SK-N-SH (cell line): ENCODE data around the gene FAM227B. TPM values are rescaled to one million over a fixed set of nuclear protein-coding genes. Genes with fewer than 3 reads are reported as not detected.
A peak's percentile ranks its signal among the peaks of the same experiment; 100 is the strongest.

Experiments
- CTCF ChIA-PET: fragments of 300-600, 350-600 bp; formaldehyde crosslinking; extraction: SDS; loops from one replicate; lab custom pipeline; 2021; lab: Yijun Ruan, JAX
- POLR2A ChIA-PET: fragments of 350-600 bp; sonication (Branson Sonifier 250); formaldehyde crosslinking; extraction: SDS; loops from one replicate; lab custom pipeline; 2020; ENCODE audit warnings: antibody characterized with exemption, inconsistent platforms; lab: Yijun Ruan, JAX
- DNase-seq: peaks from one replicate; pipeline ENCODE4 v3.0.0; 2012
- H2AFZ ChIP-seq: fragments of 200-600 bp; sonication (generic); 2 replicates; pipeline ENCODE4 v1.8.1; 2016; ENCODE audit warnings: antibody characterized with exemption, mild to moderate bottlenecking, low read depth
- H3F3A ChIP-seq: fragments of 200-600 bp; sonication (generic); replicated peaks from 2 replicates; pipeline ENCODE3; 2016; ENCODE audit warnings: antibody characterized with exemption, mild to moderate bottlenecking; ENCODE audit not compliant: insufficient read depth
- H3K27ac ChIP-seq, 2 experiments: fragments of 200-500 bp in 1 of 2; fragments of 200-600 bp in 1 of 2; sonication (Bioruptor generic) in 1 of 2; sonication (generic), shearing (Covaris generic) in 1 of 2; 2 replicates each; pipeline versions ENCODE4 v1.5.1 to v1.6.1; 2014 to 2016; ENCODE audit warnings: low read depth in 2 of 2, inconsistent platforms in 1 of 2, low read length in 1 of 2, mild to moderate bottlenecking in 1 of 2, mixed read lengths in 1 of 2
- H3K27me3 ChIP-seq: fragments of 200-600 bp; sonication (generic), shearing (Covaris generic); 2 replicates; pipeline ENCODE4 v1.6.1; 2016; ENCODE audit warnings: mixed run types; ENCODE audit not compliant: insufficient read depth
- H3K36me3 ChIP-seq, 2 experiments: fragments of 200-500 bp in 1 of 2; fragments of 200-600 bp in 1 of 2; sonication (Bioruptor generic) in 1 of 2; sonication (generic) in 1 of 2; replicated peaks in 1 of 2; 2 replicates each; pipeline versions ENCODE3 to v1.5.1; 2014 to 2016; ENCODE audit warnings: low read length in 1 of 2, mild to moderate bottlenecking in 1 of 2; ENCODE audit not compliant: insufficient read depth in 2 of 2, control insufficient read depth in 1 of 2
- H3K4me1 ChIP-seq, 2 experiments: fragments of 200-500 bp in 1 of 2; fragments of 200-600 bp in 1 of 2; sonication (Bioruptor generic) in 1 of 2; sonication (generic), shearing (Covaris generic) in 1 of 2; 2 replicates each; pipeline versions ENCODE4 v1.5.1 to v1.6.1; 2014 to 2016; ENCODE audit warnings: low read depth in 1 of 2, low read length in 1 of 2, mixed run types in 1 of 2; ENCODE audit not compliant: insufficient read depth in 2 of 2, control insufficient read depth in 1 of 2
- H3K4me2 ChIP-seq: fragments of 200-600 bp; sonication (generic), shearing (Covaris generic); 2 replicates; pipeline ENCODE4 v1.6.1; 2017; ENCODE audit warnings: mixed run types
- H3K4me3 ChIP-seq, 2 experiments: fragments of 200-500 bp in 1 of 2; fragments of 200-600 bp in 1 of 2; sonication (Bioruptor generic) in 1 of 2; sonication (generic), shearing (Covaris generic) in 1 of 2; 2 replicates each; pipeline versions ENCODE4 v1.5.1 to v1.8.1; 2014 to 2016; ENCODE audit warnings: low read depth in 2 of 2, inconsistent platforms in 1 of 2, low read length in 1 of 2, mild to moderate bottlenecking in 1 of 2, mixed read lengths in 1 of 2, moderate library complexity in 1 of 2
- H3K79me2 ChIP-seq: fragments of 200-600 bp; sonication (generic); 2 replicates; pipeline ENCODE4 v1.8.1; 2017; ENCODE audit warnings: mild to moderate bottlenecking; ENCODE audit not compliant: insufficient read depth
- H3K9ac ChIP-seq: fragments of 200-600 bp; sonication (generic); 2 replicates; pipeline ENCODE4 v1.6.1; 2017; ENCODE audit warnings: mixed run types
- H3K9me2 ChIP-seq: fragments of 200-600 bp; sonication (generic); 2 replicates; pipeline ENCODE4 v1.6.1; 2017; ENCODE audit warnings: mixed run types
- H3K9me3 ChIP-seq: fragments of 200-600 bp; sonication (generic); 2 replicates; pipeline ENCODE4 v1.6.1; 2017; ENCODE audit warnings: mixed run types, mild to moderate bottlenecking, moderate library complexity
- H4K20me1 ChIP-seq: fragments of 200-600 bp; sonication (generic); 2 replicates; pipeline ENCODE4 v1.6.1; 2017; ENCODE audit warnings: mild to moderate bottlenecking, mixed run types; ENCODE audit not compliant: insufficient read depth
- FOSL2 ChIP-seq: IDR thresholded peaks from 2 replicates; pipeline ENCODE4 v1.4.0; 2012; ENCODE audit warnings: low read depth, mild to moderate bottlenecking, moderate library complexity, borderline replicate concordance
- FOXJ3 ChIP-seq: sonication (generic); formaldehyde crosslinking; IDR thresholded peaks from 2 replicates; pipeline ENCODE4 v1.5.1; 2020; ENCODE audit warnings: mild to moderate bottlenecking, missing genetic modification reagents
- JUND ChIP-seq: IDR thresholded peaks from 2 replicates; pipeline ENCODE4 v1.4.0; 2012
- MAX ChIP-seq: IDR thresholded peaks from 2 replicates; pipeline ENCODE4 v1.4.0; 2012; ENCODE audit warnings: low read depth
- MEF2A ChIP-seq: IDR thresholded peaks from 2 replicates; pipeline ENCODE4 v1.4.0; 2012; ENCODE audit warnings: low read depth, borderline replicate concordance
- NFIC ChIP-seq: IDR thresholded peaks from 2 replicates; pipeline ENCODE4 v1.4.0; 2012; ENCODE audit warnings: borderline replicate concordance
- NRF1 ChIP-seq: IDR thresholded peaks from 2 replicates; pipeline ENCODE4 v1.6.1; 2012; ENCODE audit warnings: low read depth, mild to moderate bottlenecking, low read length
- REST ChIP-seq: IDR thresholded peaks from 2 replicates; pipeline ENCODE4 v1.6.1; 2012; ENCODE audit warnings: mild to moderate bottlenecking, low read depth, low read length, moderate library complexity
- RFX5 ChIP-seq: IDR thresholded peaks from 2 replicates; pipeline ENCODE4 v1.6.1; 2012; ENCODE audit warnings: mild to moderate bottlenecking, improper control_type of control experiment, low read length
- RXRA ChIP-seq: IDR thresholded peaks from 2 replicates; pipeline ENCODE4 v1.4.0; 2012; ENCODE audit warnings: low read depth, mild to moderate bottlenecking, borderline replicate concordance
- TCF12 ChIP-seq: IDR thresholded peaks from 2 replicates; pipeline ENCODE4 v1.4.0; 2012
- WGBS: methylation state at CpG from one replicate; pipeline ENCODE4 v1.1.6; 2017; ENCODE audit warnings: low lambda C conversion rate; 5-methylcytosine and 5-hydroxymethylcytosine counted together
- polyA plus RNA-seq, 3 experiments: library from polyadenylated mRNA; depleted of rRNA; stranded (reverse); fragments of >200 nt; gene quantifications; 2 replicates each; pipeline ENCODE4 v1.2.3, GENCODE V29; 2012

The FAM227B gene
- polyA plus RNA-seq, 1 of the 3 experiments (the other 2 are of a cell fraction): 4.4 TPM

- TF ChIP-seq MEF2A: peak; percentile 84
- peak; percentile 59 for TF ChIP-seq TCF12
Observed at GRCh38 chr15:49627407-49627877, 6.8 kb upstream of the FAM227B start (continued).

GRCh38 chr15:49625460-49626036 is 4.9 kb upstream of the FAM227B start:
- CTCF ChIA-PET: no interaction called here
- Histone ChIP-seq H3K9me2 (no peaks in the 10 kb centered on the region), H3K4me2 (no peak overlapping the region), H3K4me1 (peaks cover 6 to 15% of the 10 kb centered on the region in 2 experiments; a peak in 3 of 4 replicates), H3F3A (peaks cover 34% of the 10 kb centered on the region), H3K79me2 (peaks cover 62% of the 10 kb centered on the region), H3K4me3 (peak overlapping the region in 1 of 2 experiments; percentile 9; a peak in 1 of 4 replicates), H3K27ac (peak overlapping the region; percentile 39 to 84; a peak in 3 of 4 replicates)
- POLR2A ChIA-PET: no interaction called here
- TF ChIP-seq NRF1: no peak
- no peak for TF ChIP-seq FOSL2
- no peak for TF ChIP-seq MEF2A
- no peak for TF ChIP-seq FOXJ3 (CRISPR knock-in tag)
- TF ChIP-seq MAX: no peak
- no peak for TF ChIP-seq NFIC
- TF ChIP-seq RXRA: no peak
- TF ChIP-seq, all 33 proteins: peak for 0
- Histone ChIP-seq H2AFZ (no peak overlapping the region), H3K36me3 (peaks cover 38 to 55% of the 10 kb centered on the region in 2 experiments), H4K20me1 (no peaks in the 10 kb centered on the region), H3K9me3 (peaks cover 17% of the 10 kb centered on the region), H3K27me3 (no peaks in the 10 kb centered on the region), H3K9ac (no peak overlapping the region)
- no peak for DNase-seq
- WGBS: over 99% methylated on average over 5 of the region's 5 CpGs

- ChIA-PET POLR2A (no interaction called here), CTCF (interaction anchor here (1.0 to 1.8 kb wide), 2 partner anchors 388 to 428 kb away, joined by 3 to 6 read pairs; no protein-coding TSS in a partner anchor)
- WGBS: 52% methylated on average over 2 of the region's 2 CpGs
- no peak for DNase-seq
- no peaks in the 10 kb centered on the region for H4K20me1 ChIP-seq
- no peak overlapping the region for H2AFZ ChIP-seq
- no peak overlapping the region for H3K4me3 ChIP-seq
- TF ChIP-seq REST (no peak), RFX5 (no peak), JUND (no peak), MEF2A (0 out of 2 replicates have a peak, but pooled peaks have one; percentile 20), FOXJ3 (CRISPR knock-in tag) (no peak)
- H3K4me1 ChIP-seq: peaks cover 6 to 15% of the 10 kb centered on the region in 2 experiments; a peak in 3 of 4 replicates
- H3K4me2 ChIP-seq: no peak overlapping the region
- no peak overlapping the region for H3K9ac ChIP-seq
- peaks cover 28 to 42% of the 10 kb centered on the region in 2 experiments for H3K36me3 ChIP-seq
- H3K27me3 ChIP-seq: no peaks in the 10 kb centered on the region
- H3K9me3 ChIP-seq: peaks cover 17% of the 10 kb centered on the region
- no peaks in the 10 kb centered on the region for H3K9me2 ChIP-seq
- H3F3A ChIP-seq: peaks cover 34% of the 10 kb centered on the region
- H3K79me2 ChIP-seq: peaks cover 67% of the 10 kb centered on the region
- H3K27ac ChIP-seq: no peak overlapping the region
Observed at GRCh38 chr15:49624056-49624455, 3.4 kb upstream of the FAM227B start.
